Measurements from ENCODE around the gene SCFD2.

SCFD2 gene

GRCh38 chr4:53130896-53131561, 234.8 kb downstream of the SCFD2 start:
- no peak overlapping the region for H3K4me3 ChIP-seq (ENCODE audit: low read length)
- H3K4me1 ChIP-seq (ENCODE audit: control insufficient read depth, low read depth, low read length): no peaks in the 10 kb centered on the region
- H3K36me3 ChIP-seq (ENCODE audit: control insufficient read depth, low read depth, low read length): no peaks in the 10 kb centered on the region
- H3K27me3 ChIP-seq (ENCODE audit: control insufficient read depth, insufficient read depth, low read length): no peaks in the 10 kb centered on the region
- no peak overlapping the region for H3K9ac ChIP-seq (ENCODE audit: low read length)
- no peaks in the 10 kb centered on the region for H3K9me3 ChIP-seq (ENCODE audit: control insufficient read depth, low read depth, low read length)
- H3K27ac ChIP-seq (ENCODE audit: low read length): no peak overlapping the region

GRCh38 chr4:53128706-53129357, 237.0 kb downstream of the SCFD2 start:
- no peaks in the 10 kb centered on the region for H3K9me3 ChIP-seq (ENCODE audit: control insufficient read depth, low read depth, low read length)
- no peaks in the 10 kb centered on the region for H3K27me3 ChIP-seq (ENCODE audit: control insufficient read depth, insufficient read depth, low read length)

DNA sequence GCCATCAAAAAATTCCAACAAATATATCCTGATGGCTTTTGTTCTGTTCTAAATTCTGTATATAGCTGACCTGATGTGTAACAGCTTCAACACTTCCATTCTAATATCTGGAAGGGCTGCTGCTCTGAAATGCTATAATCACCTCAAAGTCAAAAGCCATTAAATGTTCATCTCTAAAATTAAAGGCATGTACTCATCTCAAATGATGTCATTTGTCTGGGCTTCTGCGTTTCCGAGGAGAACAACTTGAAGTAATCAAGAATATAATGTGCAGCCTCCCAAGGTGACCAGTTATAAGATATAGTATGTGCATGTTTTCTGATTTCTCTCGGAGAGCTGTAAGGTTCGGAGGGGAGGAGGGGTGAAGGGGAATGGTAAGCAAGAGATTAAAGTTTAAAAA, 237.6 kb downstream of the SCFD2 start:
- Histone ChIP-seq H3K4me1 (ENCODE audit: control insufficient read depth, low read depth, low read length) (no peaks in the 10 kb centered on the region), H3K9me3 (ENCODE audit: control insufficient read depth, low read depth, low read length) (no peaks in the 10 kb centered on the region), H3K36me3 (ENCODE audit: control insufficient read depth, low read depth, low read length) (no peaks in the 10 kb centered on the region), H3K4me3 (ENCODE audit: low read length) (no peak overlapping the region), H3K9ac (ENCODE audit: low read length) (no peak overlapping the region), H3K27me3 (ENCODE audit: control insufficient read depth, insufficient read depth, low read length) (no peaks in the 10 kb centered on the region), H3K27ac (ENCODE audit: low read length) (no peak overlapping the region)

More at GRCh38 chr4:53128706-53129357, 237.0 kb downstream of the SCFD2 start:
- H3K4me3 ChIP-seq (ENCODE audit: low read length): no peak overlapping the region
- no peak overlapping the region for H3K27ac ChIP-seq (ENCODE audit: low read length)
- H3K36me3 ChIP-seq (ENCODE audit: control insufficient read depth, low read depth, low read length): no peaks in the 10 kb centered on the region
- H3K4me1 ChIP-seq (ENCODE audit: control insufficient read depth, low read depth, low read length): no peaks in the 10 kb centered on the region
- no peak overlapping the region for H3K9ac ChIP-seq (ENCODE audit: low read length)

- Histone ChIP-seq H3K9me3 (ENCODE audit: control insufficient read depth, low read depth, low read length) (no peaks in the 10 kb centered on the region), H3K27me3 (ENCODE audit: control insufficient read depth, insufficient read depth, low read length) (no peaks in the 10 kb centered on the region), H3K9ac (ENCODE audit: low read length) (no peak overlapping the region), H3K27ac (ENCODE audit: low read length) (no peak overlapping the region), H3K4me3 (ENCODE audit: low read length) (no peak overlapping the region), H3K36me3 (ENCODE audit: control insufficient read depth, low read depth, low read length) (no peaks in the 10 kb centered on the region), H3K4me1 (ENCODE audit: control insufficient read depth, low read depth, low read length) (no peaks in the 10 kb centered on the region)
Observed at GRCh38 chr4:53127365-53127764, 238.5 kb downstream of the SCFD2 start.

GRCh38 chr4:53126099-53126498, 239.8 kb downstream of the SCFD2 start:
- Histone ChIP-seq H3K36me3 (ENCODE audit: control insufficient read depth, low read depth, low read length) (no peaks in the 10 kb centered on the region), H3K4me1 (ENCODE audit: control insufficient read depth, low read depth, low read length) (no peaks in the 10 kb centered on the region), H3K9ac (ENCODE audit: low read length) (no peak overlapping the region), H3K4me3 (ENCODE audit: low read length) (no peak overlapping the region), H3K27me3 (ENCODE audit: control insufficient read depth, insufficient read depth, low read length) (no peaks in the 10 kb centered on the region), H3K27ac (ENCODE audit: low read length) (no peak overlapping the region), H3K9me3 (ENCODE audit: control insufficient read depth, low read depth, low read length) (no peaks in the 10 kb centered on the region)

- Histone ChIP-seq H3K4me3 (ENCODE audit: low read length) (no peak overlapping the region), H3K4me1 (ENCODE audit: control insufficient read depth, low read depth, low read length) (peaks cover 7% of the 10 kb centered on the region), H3K36me3 (ENCODE audit: control insufficient read depth, low read depth, low read length) (no peaks in the 10 kb centered on the region), H3K9me3 (ENCODE audit: control insufficient read depth, low read depth, low read length) (no peaks in the 10 kb centered on the region), H3K27me3 (ENCODE audit: control insufficient read depth, insufficient read depth, low read length) (no peaks in the 10 kb centered on the region), H3K27ac (ENCODE audit: low read length) (no peak overlapping the region), H3K9ac (ENCODE audit: low read length) (no peak overlapping the region)
Observed at GRCh38 chr4:53123819-53124218, 242.0 kb downstream of the SCFD2 start.

DNA sequence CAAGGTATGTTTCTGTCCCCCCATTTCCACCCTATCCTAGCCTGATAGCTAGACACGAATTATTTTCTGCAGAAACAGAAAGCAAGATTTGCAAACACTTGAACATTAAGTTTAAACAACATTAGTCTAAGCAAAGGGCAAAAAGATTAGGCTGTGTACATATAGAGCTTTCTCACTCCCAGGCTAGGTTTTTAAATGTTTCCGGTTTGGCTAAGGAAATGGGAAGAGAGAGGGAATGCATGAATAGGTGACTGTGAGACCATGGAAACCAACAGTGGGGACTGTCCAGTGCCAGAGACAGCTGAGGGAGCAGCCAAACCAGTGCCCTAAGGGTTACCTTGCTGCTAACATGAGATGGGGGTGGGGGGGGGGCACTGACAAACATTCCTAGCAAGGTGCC, 242.7 kb downstream of the SCFD2 start:
- Histone ChIP-seq H3K27ac (ENCODE audit: low read length) (no peak overlapping the region), H3K4me3 (ENCODE audit: low read length) (no peak overlapping the region), H3K9me3 (ENCODE audit: control insufficient read depth, low read depth, low read length) (no peaks in the 10 kb centered on the region)

DNA sequence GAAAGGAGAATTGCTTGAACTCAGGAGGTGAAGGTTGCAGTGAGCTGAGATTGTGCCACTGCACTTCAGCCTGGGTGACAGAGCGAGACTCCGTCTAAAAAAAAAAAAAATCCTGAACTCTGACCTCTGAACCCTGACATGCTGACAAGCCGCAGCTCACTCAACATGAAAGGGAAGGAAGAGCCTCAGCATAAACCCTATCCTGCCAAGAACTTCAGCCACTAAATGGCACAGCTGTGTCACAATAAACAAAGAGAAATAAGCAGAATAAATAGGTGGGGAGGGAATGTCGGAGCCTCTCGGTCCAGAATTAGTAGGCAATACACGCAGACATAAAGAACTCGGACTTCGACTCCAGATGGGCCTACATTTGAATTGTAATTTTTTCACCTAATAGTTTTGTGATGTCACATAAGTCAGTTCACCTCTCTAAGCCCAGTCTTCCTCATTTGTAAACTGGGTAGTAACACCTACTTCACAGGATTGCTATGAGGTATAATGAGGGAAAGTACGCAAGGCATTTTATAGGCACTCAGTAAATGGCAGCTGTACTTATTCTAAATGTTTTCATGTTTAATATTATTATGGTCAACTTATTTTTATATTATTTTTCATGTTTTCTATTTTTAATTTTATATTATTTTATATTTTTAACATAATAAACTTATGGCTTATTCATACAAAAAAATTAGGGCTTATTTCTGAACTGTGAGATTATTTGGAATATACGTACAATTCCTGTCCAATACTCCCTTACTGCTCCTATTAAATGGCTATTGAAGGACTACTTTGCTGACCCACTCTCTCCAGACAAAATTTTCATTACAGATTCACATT, 243.4 kb downstream of the SCFD2 start:
- no peaks in the 10 kb centered on the region for H3K36me3 ChIP-seq (ENCODE audit: control insufficient read depth, low read depth, low read length)

More for the DNA sequence above, 242.7 kb downstream of the SCFD2 start:
- Histone ChIP-seq H3K4me1 (ENCODE audit: control insufficient read depth, low read depth, low read length) (peaks cover 7% of the 10 kb centered on the region), H3K27me3 (ENCODE audit: control insufficient read depth, insufficient read depth, low read length) (no peaks in the 10 kb centered on the region), H3K9ac (ENCODE audit: low read length) (no peak overlapping the region), H3K36me3 (ENCODE audit: control insufficient read depth, low read depth, low read length) (no peaks in the 10 kb centered on the region)

GRCh38 chr4:53121264-53121865, 244.5 kb downstream of the SCFD2 start:
- Histone ChIP-seq H3K36me3 (ENCODE audit: control insufficient read depth, low read depth, low read length) (no peaks in the 10 kb centered on the region), H3K9ac (ENCODE audit: low read length) (no peak overlapping the region), H3K27me3 (ENCODE audit: control insufficient read depth, insufficient read depth, low read length) (no peaks in the 10 kb centered on the region), H3K4me1 (ENCODE audit: control insufficient read depth, low read depth, low read length) (peaks cover 7% of the 10 kb centered on the region), H3K27ac (ENCODE audit: low read length) (no peak overlapping the region), H3K4me3 (ENCODE audit: low read length) (no peak overlapping the region), H3K9me3 (ENCODE audit: control insufficient read depth, low read depth, low read length) (no peaks in the 10 kb centered on the region)

More for the DNA sequence above, 243.4 kb downstream of the SCFD2 start:
- Histone ChIP-seq H3K27ac (ENCODE audit: low read length) (no peak overlapping the region), H3K4me1 (ENCODE audit: control insufficient read depth, low read depth, low read length) (peaks cover 7% of the 10 kb centered on the region), H3K9ac (ENCODE audit: low read length) (no peak overlapping the region), H3K4me3 (ENCODE audit: low read length) (no peak overlapping the region), H3K27me3 (ENCODE audit: control insufficient read depth, insufficient read depth, low read length) (no peaks in the 10 kb centered on the region), H3K9me3 (ENCODE audit: control insufficient read depth, low read depth, low read length) (no peaks in the 10 kb centered on the region)

GRCh38 chr4:53120778-53121177, 245.1 kb downstream of the SCFD2 start:
- H3K36me3 ChIP-seq (ENCODE audit: control insufficient read depth, low read depth, low read length): no peaks in the 10 kb centered on the region
- H3K4me3 ChIP-seq (ENCODE audit: low read length): no peak overlapping the region
- peaks cover 7% of the 10 kb centered on the region for H3K4me1 ChIP-seq (ENCODE audit: control insufficient read depth, low read depth, low read length)
- H3K9ac ChIP-seq (ENCODE audit: low read length): no peak overlapping the region
- H3K27ac ChIP-seq (ENCODE audit: low read length): no peak overlapping the region
- no peaks in the 10 kb centered on the region for H3K27me3 ChIP-seq (ENCODE audit: control insufficient read depth, insufficient read depth, low read length)
- no peaks in the 10 kb centered on the region for H3K9me3 ChIP-seq (ENCODE audit: control insufficient read depth, low read depth, low read length)

DNA sequence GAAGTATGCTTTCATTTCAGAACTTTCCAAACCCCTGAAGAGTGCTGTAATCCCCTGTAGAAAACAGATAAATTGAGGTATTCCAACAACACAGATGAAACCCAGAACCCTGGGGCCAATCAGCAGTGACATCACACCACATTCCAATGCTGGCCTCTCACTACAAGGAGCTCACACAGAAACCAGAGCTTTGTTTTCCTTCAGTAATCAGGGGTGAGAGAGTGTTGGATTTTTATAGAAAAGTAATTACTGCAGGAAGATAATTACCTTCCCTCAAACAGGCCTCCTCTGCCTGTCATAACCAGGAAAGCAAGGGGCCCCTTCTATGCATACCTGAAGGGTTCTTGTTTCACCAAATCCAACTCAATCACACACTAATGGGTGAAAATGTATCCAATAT, 246.2 kb downstream of the SCFD2 start:
- Histone ChIP-seq H3K4me1 (ENCODE audit: control insufficient read depth, low read depth, low read length) (peaks cover 7% of the 10 kb centered on the region), H3K36me3 (ENCODE audit: control insufficient read depth, low read depth, low read length) (no peaks in the 10 kb centered on the region), H3K27me3 (ENCODE audit: control insufficient read depth, insufficient read depth, low read length) (no peaks in the 10 kb centered on the region), H3K4me3 (ENCODE audit: low read length) (no peak overlapping the region), H3K9ac (ENCODE audit: low read length) (peak overlapping the region; percentile 13), H3K9me3 (ENCODE audit: control insufficient read depth, low read depth, low read length) (no peaks in the 10 kb centered on the region), H3K27ac (ENCODE audit: low read length) (no peak overlapping the region)
